ENCODE data around the gene OSBPL1A.

OSBPL1A gene

GRCh38 chr18:24326211-24326610, 71.4 kb downstream of the OSBPL1A start:
- no peak for DNase-seq

- DNase-seq, result no peak
These were observed 75.0 kb downstream of the OSBPL1A start for GRCh38 chr18:24322584-24323136.

- DNase-seq, result no peak
These were observed 76.6 kb downstream of the OSBPL1A start for GRCh38 chr18:24321071-24321470.

- DNase-seq, result no peak
These were observed 77.9 kb downstream of the OSBPL1A start for GRCh38 chr18:24319757-24320156.

- DNase-seq, result no peak
These were observed 80.3 kb downstream of the OSBPL1A start for GRCh38 chr18:24317370-24317769.

- no peak for DNase-seq
These were observed 82.5 kb downstream of the OSBPL1A start for GRCh38 chr18:24315170-24315569.

- DNase-seq, result no peak
These were observed 91.4 kb downstream of the OSBPL1A start for GRCh38 chr18:24306201-24306600.

GRCh38 chr18:24300703-24301102, 96.9 kb downstream of the OSBPL1A start:
- no peak for DNase-seq

GRCh38 chr18:24296276-24296675, 101.3 kb downstream of the OSBPL1A start:
- DNase-seq, result no peak

GRCh38 chr18:24293254-24293653, 104.4 kb downstream of the OSBPL1A start:
- no peak for DNase-seq

GRCh38 chr18:24278591-24278990, 119.0 kb downstream of the OSBPL1A start:
- DNase-seq, result no peak

GRCh38 chr18:24277516-24278195, 120.0 kb downstream of the OSBPL1A start:
- no peak for DNase-seq

GRCh38 chr18:24276994-24277393, 120.6 kb downstream of the OSBPL1A start:
- no peak for DNase-seq

GRCh38 chr18:24274837-24275236, 122.8 kb downstream of the OSBPL1A start:
- no peak for DNase-seq

- DNase-seq, result no peak
These were observed 124.0 kb downstream of the OSBPL1A start for GRCh38 chr18:24273596-24273995.

- DNase-seq, result no peak
These were observed 125.4 kb downstream of the OSBPL1A start for GRCh38 chr18:24272229-24272525.

- peak; percentile 35 for DNase-seq
These were observed 126.0 kb downstream of the OSBPL1A start for GRCh38 chr18:24271381-24272228.

- DNase-seq, result no peak
These were observed 126.7 kb downstream of the OSBPL1A start for GRCh38 chr18:24270937-24271380.

- no peak for DNase-seq
These were observed 127.2 kb downstream of the OSBPL1A start for GRCh38 chr18:24270358-24270936.

GRCh38 chr18:24268784-24269550, 128.7 kb downstream of the OSBPL1A start:
- DNase-seq, result no peak

GRCh38 chr18:24267878-24268277, 129.7 kb downstream of the OSBPL1A start:
- no peak for DNase-seq

- DNase-seq, result no peak
These were observed 131.5 kb downstream of the OSBPL1A start for GRCh38 chr18:24266131-24266530.

- DNase-seq, result no peak
These were observed 132.0 kb downstream of the OSBPL1A start for GRCh38 chr18:24265502-24266064.

Data from NCI-H748 treated with DMSO at 0.1 percent for 48 hours (cell line).